GM12801 (cell line): ENCODE data around the gene KIF3A.

Source experiments
- CTCF ChIP-seq: IDR thresholded peaks from one replicate; pipeline ENCODE4 v1.5.1; 2011; ENCODE audit warnings: control low read depth; ENCODE audit not compliant: insufficient read length; ENCODE audit errors: extremely low read depth

Gene KIF3A

GRCh38 chr5:132671000-132671399, 66.3 kb downstream of the KIF3A start:
- no peak for TF ChIP-seq CTCF

GRCh38 chr5:132669966-132670882, 67.1 kb downstream of the KIF3A start:
- TF ChIP-seq CTCF: no peak

GRCh38 chr5:132669455-132669820, 67.9 kb downstream of the KIF3A start:
- no peak for TF ChIP-seq CTCF

GRCh38 chr5:132668706-132669454, 68.5 kb downstream of the KIF3A start:
- TF ChIP-seq CTCF: no peak

GRCh38 chr5:132667761-132668705, 69.3 kb downstream of the KIF3A start:
- TF ChIP-seq CTCF: no peak

GRCh38 chr5:132667309-132667708, 70.0 kb downstream of the KIF3A start:
- TF ChIP-seq CTCF: no peak
